ENCODE data around the gene NAA60.

Gene NAA60

DNA sequence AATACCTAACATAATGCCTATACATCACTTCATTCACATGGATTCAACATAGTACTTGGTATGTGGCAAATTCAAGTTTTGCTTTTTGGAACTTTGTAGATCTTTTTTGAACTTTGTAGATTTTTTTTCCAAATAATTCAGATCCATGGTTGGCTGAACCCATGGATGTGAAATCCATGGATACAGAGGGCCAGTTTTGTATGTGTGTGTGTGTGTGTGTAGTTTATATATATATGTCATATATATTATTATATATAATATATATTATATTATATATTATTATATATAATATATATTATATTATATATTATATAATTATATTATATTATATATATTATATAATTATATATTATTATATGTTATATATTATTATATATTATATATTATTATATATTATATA, 85.7 kb downstream of the NAA60 start:
- no peak overlapping the region for H3K4me3 ChIP-seq (ENCODE audit: low read depth, low read length)
- TF ChIP-seq, protein P1, sequence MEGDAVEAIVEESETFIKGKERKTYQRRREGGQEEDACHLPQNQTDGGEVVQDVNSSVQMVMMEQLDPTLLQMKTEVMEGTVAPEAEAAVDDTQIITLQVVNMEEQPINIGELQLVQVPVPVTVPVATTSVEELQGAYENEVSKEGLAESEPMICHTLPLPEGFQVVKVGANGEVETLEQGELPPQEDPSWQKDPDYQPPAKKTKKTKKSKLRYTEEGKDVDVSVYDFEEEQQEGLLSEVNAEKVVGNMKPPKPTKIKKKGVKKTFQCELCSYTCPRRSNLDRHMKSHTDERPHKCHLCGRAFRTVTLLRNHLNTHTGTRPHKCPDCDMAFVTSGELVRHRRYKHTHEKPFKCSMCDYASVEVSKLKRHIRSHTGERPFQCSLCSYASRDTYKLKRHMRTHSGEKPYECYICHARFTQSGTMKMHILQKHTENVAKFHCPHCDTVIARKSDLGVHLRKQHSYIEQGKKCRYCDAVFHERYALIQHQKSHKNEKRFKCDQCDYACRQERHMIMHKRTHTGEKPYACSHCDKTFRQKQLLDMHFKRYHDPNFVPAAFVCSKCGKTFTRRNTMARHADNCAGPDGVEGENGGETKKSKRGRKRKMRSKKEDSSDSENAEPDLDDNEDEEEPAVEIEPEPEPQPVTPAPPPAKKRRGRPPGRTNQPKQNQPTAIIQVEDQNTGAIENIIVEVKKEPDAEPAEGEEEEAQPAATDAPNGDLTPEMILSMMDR (IDR thresholded peaks at IDR 0.05; ENCODE audit: low read depth, low read length, missing control alignments) = no peak
- no peak for DNase-seq (ENCODE audit: low read depth)

DNA sequence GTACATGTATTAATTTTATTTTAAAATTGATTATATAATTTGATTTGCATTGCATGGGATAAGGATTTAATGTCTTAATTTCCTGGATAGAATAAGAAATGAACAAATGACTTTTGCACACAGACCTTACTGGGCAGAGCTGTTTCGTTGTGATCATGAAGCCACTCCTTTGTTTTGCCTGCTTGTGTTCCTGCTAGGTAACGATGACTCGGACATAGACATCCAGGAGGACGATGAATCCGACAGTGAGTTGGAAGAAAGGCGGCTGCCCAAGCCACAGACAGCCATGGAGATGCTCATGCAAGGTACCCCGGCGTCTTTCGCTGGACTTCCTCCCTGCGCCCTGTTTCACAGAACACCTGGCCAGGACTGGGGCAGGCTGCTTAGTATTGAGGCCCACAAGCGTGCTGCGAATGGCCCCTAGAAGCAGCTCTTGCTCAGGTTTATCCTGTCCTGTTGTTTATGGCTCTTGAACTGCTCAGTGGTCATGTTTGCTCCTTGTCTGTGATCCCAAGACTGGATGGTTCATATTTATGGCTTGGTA, 87.0 kb downstream of the NAA60 start:
- TF ChIP-seq, protein P1 (IDR thresholded peaks at IDR 0.05; ENCODE audit: low read depth, low read length, missing control alignments) = no peak
- H3K4me3 ChIP-seq (ENCODE audit: low read depth, low read length) = no peak overlapping the region
- DNase-seq (ENCODE audit: low read depth) = no peak

- DNase-seq (ENCODE audit: low read depth) = no peak
- TF ChIP-seq, protein P1 (IDR thresholded peaks at IDR 0.05; ENCODE audit: low read depth, low read length, missing control alignments) = no peak
- H3K4me3 ChIP-seq (ENCODE audit: low read depth, low read length) = no peak overlapping the region
Measured at GRCh38 chr16:3532741-3533140, 89.3 kb downstream of the NAA60 start.

DNA sequence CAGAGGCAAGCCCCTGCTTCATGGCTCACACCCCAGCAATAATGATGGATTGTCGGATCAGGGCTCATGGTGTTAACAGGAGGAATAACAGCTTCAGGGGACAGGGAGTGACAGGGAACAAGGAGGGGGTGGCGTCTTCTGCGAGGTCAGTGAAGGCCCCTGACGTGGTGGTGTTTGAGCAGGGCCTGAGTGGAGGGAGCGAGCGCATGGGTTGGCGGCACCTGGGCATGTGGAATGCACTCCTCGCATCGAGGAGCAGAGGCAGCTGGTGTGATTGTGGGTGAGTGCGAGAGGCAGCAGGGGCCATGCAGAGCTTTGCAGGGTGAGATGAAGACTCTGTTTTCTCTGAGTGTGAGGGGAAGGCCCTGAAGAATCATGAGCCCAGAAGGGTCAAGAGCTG, 90.6 kb downstream of the NAA60 start:
- TF ChIP-seq, protein P1 (IDR thresholded peaks at IDR 0.05; ENCODE audit: low read depth, low read length, missing control alignments) = no peak
- H3K4me3 ChIP-seq (ENCODE audit: low read depth, low read length) = no peak overlapping the region
- DNase-seq (ENCODE audit: low read depth) = no peak

DNA sequence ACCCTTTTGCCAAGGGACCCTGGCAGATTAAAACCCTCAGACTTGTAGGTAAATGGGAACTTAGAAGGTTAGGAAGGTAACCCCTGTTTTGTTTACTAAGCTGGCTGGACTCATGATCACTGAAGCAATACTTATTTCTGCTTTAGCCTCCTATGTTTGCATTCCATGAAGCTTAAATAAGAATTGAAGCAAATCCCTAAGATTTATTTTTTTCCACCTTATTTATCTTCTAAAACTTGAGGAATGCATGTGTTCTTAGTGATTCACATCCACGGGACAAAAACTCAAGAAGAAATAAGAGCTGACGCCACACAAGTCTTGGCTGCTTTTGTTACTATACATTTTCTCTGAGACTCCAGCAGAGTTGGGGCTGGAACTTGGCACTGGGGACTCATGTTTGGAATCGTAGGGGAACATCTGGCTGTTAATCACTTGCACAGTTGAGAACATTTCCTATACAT, 92.8 kb downstream of the NAA60 start:
- TF ChIP-seq, protein P1 (IDR thresholded peaks at IDR 0.05; ENCODE audit: low read depth, low read length, missing control alignments) = no peak
- H3K4me3 ChIP-seq (ENCODE audit: low read depth, low read length) = no peak overlapping the region
- no peak for DNase-seq (ENCODE audit: low read depth)

Data from GM12864 (cell line).